Measurements from ENCODE around the gene CST3. TPM values are rescaled to one million over a fixed set of nuclear protein-coding genes. Genes with fewer than 3 reads are reported as not detected.

Gene CST3
- 353 and 458 TPM in 2 replicates for total RNA-seq

GRCh38 chr20:23637282-23638221 lies at the start of gene CST3:
Gene CST3, minus strand, starts transcription at chr20:23637955. Its CDS starts 93 bp downstream, at chr20:23637862.

GRCh38 chr20:23605867-23606651 lies 31.7 kb downstream of the CST3 start, which contains the start of gene CST9:
Gene CST9, minus strand, starts transcription at chr20:23605917. Its CDS starts 53 bp downstream, at chr20:23605864.

Other genes with a start within 250 kb of the CST3 start
- 2.1 and 3.1 TPM in 2 replicates for gene NAPB, start 216.5 kb downstream of the CST3 start, total RNA-seq
- gene CSTL1, start 198.3 kb downstream of the CST3 start, total RNA-seq, result not detected in 2 replicates
- gene CST11, start 185.1 kb downstream of the CST3 start, total RNA-seq, result not detected in 2 replicates
- gene CST8, start 146.8 kb downstream of the CST3 start, total RNA-seq, result not detected in 2 replicates
- gene CST9L, start 69.5 kb downstream of the CST3 start, total RNA-seq, result not detected in 2 replicates
- gene CST9, start 32.0 kb downstream of the CST3 start, total RNA-seq, result not detected in 2 replicates
- not detected in 2 replicates for gene CST4, start 51.1 kb upstream of the CST3 start, total RNA-seq
- gene CST1, start 113.0 kb upstream of the CST3 start, total RNA-seq, result not detected in 2 replicates
- not detected in 2 replicates for gene CST2, start 188.8 kb upstream of the CST3 start, total RNA-seq
- gene CST5, start 241.8 kb upstream of the CST3 start, total RNA-seq, result not detected in 2 replicates